ENCODE data around the gene RPS6KA5. TPM values are rescaled to one million over a fixed set of nuclear protein-coding genes. Genes with fewer than 3 reads are reported as not detected.
"Not testable (repeated sequence)": the region's sequence is repeated elsewhere in the genome, so short reads cannot be mapped to it uniquely, and the experiment has no call there.

RPS6KA5 gene
- total RNA-seq, 3 donors from 2014 or later: 4.8 to 19.2 (median 11.8) TPM

- H3K27ac ChIP-seq: no peak overlapping the region
- H3K36me3 ChIP-seq: no peaks in the 10 kb centered on the region
- DNase-seq (ENCODE audit: low spot score in 2 of 2): no peak
- H3K4me1 ChIP-seq: no peaks in the 10 kb centered on the region
- intact Hi-C loops (cut with DNase I; ENCODE audit: low total_unique reads): no loop called here
- no peaks in the 10 kb centered on the region for H3K9me3 ChIP-seq
- H3K4me3 ChIP-seq: no peak overlapping the region
- H3K27me3 ChIP-seq: no peaks in the 10 kb centered on the region
- TF ChIP-seq POLR2AphosphoS5 (IDR thresholded peaks at IDR 0.05) (no peak), CTCF (IDR thresholded peaks at IDR 0.05) (no peak), POLR2A (IDR thresholded peaks at IDR 0.05) (no peak)
Measured at GRCh38 chr14:91095178-91095577, 34.7 kb upstream of the RPS6KA5 start.

GRCh38 chr14:91094772-91095171 is 34.3 kb upstream of the RPS6KA5 start:
- no peak for DNase-seq (ENCODE audit: low spot score in 2 of 2)
- intact Hi-C loops (cut with DNase I; ENCODE audit: low total_unique reads): loop anchor here (5.0 kb wide), 1 partner anchor 698 kb away; no protein-coding TSS in a partner anchor
- no peak for TF ChIP-seq POLR2AphosphoS5 (IDR thresholded peaks at IDR 0.05)
- no peak for TF ChIP-seq POLR2A (IDR thresholded peaks at IDR 0.05)
- no peak for TF ChIP-seq CTCF (IDR thresholded peaks at IDR 0.05)

GRCh38 chr14:91093743-91094472 is 33.5 kb upstream of the RPS6KA5 start:
- not testable (repeated sequence) for H3K27ac ChIP-seq; H3K4me3 ChIP-seq; H3K9me3 ChIP-seq; DNase-seq (ENCODE audit: low spot score in 2 of 2); H3K36me3 ChIP-seq; H3K27me3 ChIP-seq; H3K4me1 ChIP-seq
- intact Hi-C loops (cut with DNase I; ENCODE audit: low total_unique reads): loop anchor here (5.0 kb wide), 1 partner anchor 698 kb away; no protein-coding TSS in a partner anchor

More at GRCh38 chr14:91094772-91095171, 34.3 kb upstream of the RPS6KA5 start:
- no peak overlapping the region for H3K27ac ChIP-seq
- no peaks in the 10 kb centered on the region for H3K36me3 ChIP-seq
- H3K4me3 ChIP-seq: no peak overlapping the region
- H3K9me3 ChIP-seq: no peaks in the 10 kb centered on the region
- no peaks in the 10 kb centered on the region for H3K4me1 ChIP-seq
- no peaks in the 10 kb centered on the region for H3K27me3 ChIP-seq

- Histone ChIP-seq H3K4me1 (peaks cover 0 to under 1% of the 10 kb centered on the region in 2 donors), H3K27ac (no peak overlapping the region), H3K27me3 (no peaks in the 10 kb centered on the region), H3K9me3 (no peaks in the 10 kb centered on the region), H3K36me3 (no peaks in the 10 kb centered on the region), H3K4me3 (no peak overlapping the region)
- DNase-seq (ENCODE audit: low spot score in 2 of 2): no peak
- intact Hi-C loops (cut with DNase I; ENCODE audit: low total_unique reads): loop anchor here (5.0 kb wide), 1 partner anchor 700 kb away; no protein-coding TSS in a partner anchor
- TF ChIP-seq POLR2A (IDR thresholded peaks at IDR 0.05) (no peak), CTCF (IDR thresholded peaks at IDR 0.05) (no peak)
Measured at GRCh38 chr14:91092073-91092472, 31.6 kb upstream of the RPS6KA5 start.

GRCh38 chr14:91090743-91091142 is 30.3 kb upstream of the RPS6KA5 start:
- H3K27me3 ChIP-seq: no peaks in the 10 kb centered on the region
- no peak for TF ChIP-seq POLR2AphosphoS5 (IDR thresholded peaks at IDR 0.05)
- no peak for TF ChIP-seq POLR2A (IDR thresholded peaks at IDR 0.05)
- no peak for TF ChIP-seq CTCF (IDR thresholded peaks at IDR 0.05)
- H3K4me1 ChIP-seq: peaks cover 0 to 3% of the 10 kb centered on the region in 2 donors
- H3K27ac ChIP-seq: no peak overlapping the region
- no peak overlapping the region for H3K4me3 ChIP-seq
- no peak for DNase-seq (ENCODE audit: low spot score in 2 of 2)
- no peaks in the 10 kb centered on the region for H3K9me3 ChIP-seq
- intact Hi-C loops (cut with DNase I; ENCODE audit: low total_unique reads): loop anchor here (5.0 kb wide), 1 partner anchor 702 kb away; no protein-coding TSS in a partner anchor
- H3K36me3 ChIP-seq: no peaks in the 10 kb centered on the region

Measured in breast epithelium (tissue), 4 donors.